Peyer's patch (tissue), 4 donors: ENCODE results near the gene TFCP2L1.

Experiments
- CTCF ChIP-seq, 6 experiments: fragments of 450-650 bp in 4 of 6; fragments of 200-600 bp in 2 of 6; sonication (generic) in 1 of 6; IDR thresholded peaks; one replicate each; pipeline ENCODE4 v1.5.1; 2017 to 2019; ENCODE audit warnings: antibody characterized with exemption in 6 of 6, mild to moderate bottlenecking in 3 of 6, moderate library complexity in 1 of 6
- POLR2A ChIP-seq, 2 donors: fragments of 450-650 bp; IDR thresholded peaks; one replicate each; pipeline ENCODE4 v1.5.1; 2017; ENCODE audit warnings: antibody characterized with exemption in 2 of 2, mild to moderate bottlenecking in 2 of 2, moderate library complexity in 2 of 2

- TF ChIP-seq POLR2A (IDR thresholded peaks at IDR 0.05) = no peak
- TF ChIP-seq CTCF (IDR thresholded peaks at IDR 0.05) = no peak
These were observed 67.4 kb downstream of the TFCP2L1 start for GRCh38 chr2:121217627-121218026.
